Upper lobe of left lung (tissue), 4 donors: ENCODE measurements around the gene OSER1.

Source experiments
- EP300 ChIP-seq, 4 donors: sonication (generic); formaldehyde crosslinking; IDR thresholded peaks; one replicate each; pipeline ENCODE4 v1.5.1; 2017; ENCODE audit warnings: antibody characterized with exemption in 4 of 4, control low read depth in 2 of 4
- POLR2AphosphoS5 ChIP-seq, 2 donors: sonication (generic); formaldehyde crosslinking; IDR thresholded peaks; one replicate each; pipeline ENCODE4 v1.5.1; 2017; ENCODE audit warnings: antibody characterized with exemption in 2 of 2
- TF ChIP-seq, protein P1 (sequence below), 6 experiments: fragments of 450-650 bp in 4 of 6; fragments of 200-600 bp in 2 of 6; sonication (generic) in 2 of 6; IDR thresholded peaks; one replicate each; pipeline ENCODE4 v1.5.1; 2016 to 2019; ENCODE audit warnings: antibody characterized with exemption in 6 of 6

DNA sequence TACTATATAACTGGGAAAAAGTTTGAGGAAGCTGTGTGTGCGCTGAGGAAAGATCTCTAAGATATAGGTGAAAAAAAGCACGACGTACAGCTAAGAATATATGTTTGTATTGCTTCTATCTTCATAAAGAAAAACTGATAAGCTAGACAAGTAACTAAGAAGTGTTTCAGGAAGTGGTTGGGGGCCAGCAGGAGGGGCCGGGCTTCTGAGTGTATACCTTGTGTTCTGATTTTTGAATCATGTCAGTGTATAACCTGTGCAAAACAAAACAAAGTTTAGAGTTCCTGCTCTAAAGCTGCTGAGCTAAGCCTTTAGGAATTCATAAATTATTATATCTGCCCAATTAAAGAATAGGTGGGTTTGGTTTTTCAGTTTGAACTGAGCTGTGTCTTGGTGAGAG, 7.9 kb upstream of the OSER1 start:
- TF ChIP-seq POLR2AphosphoS5 (IDR thresholded peaks at IDR 0.05) = no peak
- TF ChIP-seq, protein P1, sequence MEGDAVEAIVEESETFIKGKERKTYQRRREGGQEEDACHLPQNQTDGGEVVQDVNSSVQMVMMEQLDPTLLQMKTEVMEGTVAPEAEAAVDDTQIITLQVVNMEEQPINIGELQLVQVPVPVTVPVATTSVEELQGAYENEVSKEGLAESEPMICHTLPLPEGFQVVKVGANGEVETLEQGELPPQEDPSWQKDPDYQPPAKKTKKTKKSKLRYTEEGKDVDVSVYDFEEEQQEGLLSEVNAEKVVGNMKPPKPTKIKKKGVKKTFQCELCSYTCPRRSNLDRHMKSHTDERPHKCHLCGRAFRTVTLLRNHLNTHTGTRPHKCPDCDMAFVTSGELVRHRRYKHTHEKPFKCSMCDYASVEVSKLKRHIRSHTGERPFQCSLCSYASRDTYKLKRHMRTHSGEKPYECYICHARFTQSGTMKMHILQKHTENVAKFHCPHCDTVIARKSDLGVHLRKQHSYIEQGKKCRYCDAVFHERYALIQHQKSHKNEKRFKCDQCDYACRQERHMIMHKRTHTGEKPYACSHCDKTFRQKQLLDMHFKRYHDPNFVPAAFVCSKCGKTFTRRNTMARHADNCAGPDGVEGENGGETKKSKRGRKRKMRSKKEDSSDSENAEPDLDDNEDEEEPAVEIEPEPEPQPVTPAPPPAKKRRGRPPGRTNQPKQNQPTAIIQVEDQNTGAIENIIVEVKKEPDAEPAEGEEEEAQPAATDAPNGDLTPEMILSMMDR (IDR thresholded peaks at IDR 0.05) = no peak
- TF ChIP-seq EP300 (IDR thresholded peaks at IDR 0.05) = no peak
